Body of pancreas (tissue), 4 donors: ENCODE measurements around the gene KRTAP4-3. TPM values are rescaled to one million over a fixed set of nuclear protein-coding genes. Genes with fewer than 3 reads are reported as not detected.

Experiments used
- ATAC-seq: fragments of 150-250 bp; one replicate; pipeline ENCODE4 v1.9.1; 2016
- DNase-seq, 4 donors: peaks; one replicate each; pipeline ENCODE4 v3.0.0-alpha.2; 2019
- H3K27ac ChIP-seq, 4 donors: fragments of 200-600 bp; sonication (generic); 1 replicate in 3 of 4; 2 replicates in 1 of 4; pipeline versions ENCODE4 v1.5.1 to v1.6.1; 2016 to 2019; ENCODE audit warnings: mild to moderate bottlenecking in 1 of 4, mixed read lengths in 1 of 4, moderate library complexity in 1 of 4
- H3K27me3 ChIP-seq, 2 donors: fragments of 200-600 bp; sonication (generic); one replicate each; pipeline ENCODE4 v1.6.0; 2016; ENCODE audit warnings: mild to moderate bottlenecking in 1 of 2
- H3K36me3 ChIP-seq, 2 donors: fragments of 200-600 bp; sonication (generic); replicated peaks in 1 of 2; 2 replicates each; pipeline ENCODE4 v1.5.1; 2016; ENCODE audit warnings: low read depth in 2 of 2; ENCODE audit not compliant: insufficient read depth in 1 of 2
- H3K4me1 ChIP-seq: fragments of 200-600 bp; sonication (generic); one replicate; pipeline ENCODE4 v1.6.0; 2016
- H3K4me3 ChIP-seq, 2 donors: fragments of 200-600 bp; sonication (generic); 1 replicate in 1 of 2; 2 replicates in 1 of 2; pipeline ENCODE4 v1.5.1; 2016 to 2019
- H3K9me3 ChIP-seq, 3 donors: fragments of 200-600 bp; sonication (generic); 1 replicate in 2 of 3; 2 replicates in 1 of 3; pipeline ENCODE4 v1.5.1; 2016
- POLR2A ChIP-seq, 3 donors: fragments of 450-650 bp; IDR thresholded peaks; one replicate each; pipeline ENCODE4 v1.6.1; 2016; ENCODE audit warnings: antibody characterized with exemption in 3 of 3, mild to moderate bottlenecking in 2 of 3
- WGBS, 2 donors: methylation state at CpG; one replicate each; pipeline ENCODE4 v1.1.5; 2017; 5-methylcytosine and 5-hydroxymethylcytosine counted together
- intact Hi-C: fragments of 100-400 bp; cut with DNase I; formaldehyde crosslinking; loops from one replicate; pipeline ENCODE4 v1.15.1; 2023
- total RNA-seq, 2 donors: library from RNA; depleted of rRNA; stranded (reverse); fragments of >200 nt; gene quantifications; one replicate each; pipeline ENCODE4 v1.1.0, GENCODE V29; 2016
- TF ChIP-seq, protein P1 (sequence below), 7 experiments: fragments of 450-650 bp in 4 of 7; fragments of 200-600 bp in 3 of 7; sonication (generic) in 3 of 7; IDR thresholded peaks; one replicate each; pipeline ENCODE4 v1.5.1; 2016 to 2019; ENCODE audit warnings: antibody characterized with exemption in 7 of 7

The KRTAP4-3 gene
- total RNA-seq, 2 donors from 2014 or later: not detected

DNA sequence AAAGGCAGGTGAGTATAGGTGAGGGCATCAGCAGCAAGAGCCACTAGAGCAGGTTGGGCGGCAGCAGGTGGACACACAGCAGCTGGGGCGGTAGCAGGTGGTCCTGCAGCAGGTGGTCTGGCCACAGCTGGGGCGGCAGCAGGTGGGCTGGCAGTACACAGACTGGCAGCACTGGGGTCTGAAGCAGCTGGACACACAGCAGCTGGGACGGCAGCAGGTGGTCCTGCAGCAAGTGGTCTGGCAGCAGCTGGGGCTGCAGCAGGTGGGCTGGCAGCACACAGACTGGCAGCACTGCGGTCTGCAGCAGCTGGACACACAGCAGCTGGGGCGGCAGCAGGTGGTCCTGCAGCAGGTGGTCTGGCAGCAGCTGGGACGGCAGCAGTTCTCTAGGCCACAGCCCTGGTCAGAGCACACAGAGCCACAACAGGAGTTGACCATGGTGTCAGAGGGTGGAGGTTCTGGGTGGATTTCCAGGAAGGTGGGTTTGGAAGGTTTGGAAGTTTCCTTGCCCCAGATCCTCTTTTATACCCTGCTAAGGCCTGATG is 9.8 kb upstream of the KRTAP4-3 start, which contains the start of gene KRTAP4-2:
Gene KRTAP4-2 (minus strand): TSS at position 495 of the 545 bp plus-strand sequence. CDS start 57 bp downstream, at position 438.
- H3K36me3 ChIP-seq: no peaks in the 10 kb centered on the region
- H3K27me3 ChIP-seq: no peaks in the 10 kb centered on the region
- no peaks in the 10 kb centered on the region for H3K9me3 ChIP-seq
- no peak for TF ChIP-seq POLR2A (IDR thresholded peaks at IDR 0.05)
- TF ChIP-seq, protein P1, sequence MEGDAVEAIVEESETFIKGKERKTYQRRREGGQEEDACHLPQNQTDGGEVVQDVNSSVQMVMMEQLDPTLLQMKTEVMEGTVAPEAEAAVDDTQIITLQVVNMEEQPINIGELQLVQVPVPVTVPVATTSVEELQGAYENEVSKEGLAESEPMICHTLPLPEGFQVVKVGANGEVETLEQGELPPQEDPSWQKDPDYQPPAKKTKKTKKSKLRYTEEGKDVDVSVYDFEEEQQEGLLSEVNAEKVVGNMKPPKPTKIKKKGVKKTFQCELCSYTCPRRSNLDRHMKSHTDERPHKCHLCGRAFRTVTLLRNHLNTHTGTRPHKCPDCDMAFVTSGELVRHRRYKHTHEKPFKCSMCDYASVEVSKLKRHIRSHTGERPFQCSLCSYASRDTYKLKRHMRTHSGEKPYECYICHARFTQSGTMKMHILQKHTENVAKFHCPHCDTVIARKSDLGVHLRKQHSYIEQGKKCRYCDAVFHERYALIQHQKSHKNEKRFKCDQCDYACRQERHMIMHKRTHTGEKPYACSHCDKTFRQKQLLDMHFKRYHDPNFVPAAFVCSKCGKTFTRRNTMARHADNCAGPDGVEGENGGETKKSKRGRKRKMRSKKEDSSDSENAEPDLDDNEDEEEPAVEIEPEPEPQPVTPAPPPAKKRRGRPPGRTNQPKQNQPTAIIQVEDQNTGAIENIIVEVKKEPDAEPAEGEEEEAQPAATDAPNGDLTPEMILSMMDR (IDR thresholded peaks at IDR 0.05): no peak
- 88% methylated on average over 5 to 6 of the region's 7 CpGs for WGBS, 2 donors
- no peak within 1 kb of the TSS for H3K4me3 ChIP-seq
- no peak within 1 kb of the TSS for H3K27ac ChIP-seq
- intact Hi-C loops: no loop called here
- ATAC-seq: no peak
- no peak for DNase-seq
- no peaks in the 10 kb centered on the region for H3K4me1 ChIP-seq

DNA sequence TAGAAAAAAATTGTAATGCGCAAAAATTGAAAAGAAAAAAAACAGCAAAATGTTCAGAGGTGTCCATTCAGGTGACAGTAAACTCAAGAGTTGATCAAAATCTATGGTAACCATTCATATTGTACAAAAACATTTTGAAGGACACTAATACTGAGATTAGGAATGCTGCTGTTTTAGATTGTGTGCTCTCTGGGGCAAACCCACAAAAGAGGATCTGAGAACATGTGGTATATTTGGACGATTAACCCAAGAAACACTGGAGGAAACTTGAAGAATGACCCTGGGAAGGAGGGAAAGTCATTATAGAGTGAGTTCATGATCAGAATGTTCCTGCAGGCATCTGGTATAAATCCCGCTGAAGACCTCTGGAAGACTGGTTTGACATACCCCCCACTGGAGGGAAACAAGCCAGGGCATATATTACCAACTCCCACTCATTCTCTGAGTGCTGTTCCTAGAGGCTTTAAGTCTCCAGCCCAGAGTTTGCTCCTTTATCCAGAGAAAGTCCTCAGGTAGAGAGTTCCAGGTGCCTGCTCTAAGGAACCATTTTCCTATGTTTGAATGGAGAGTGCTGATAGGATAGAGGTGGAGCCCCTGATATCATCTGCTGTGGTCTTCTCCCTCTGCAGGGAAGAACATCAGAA is 8.8 kb upstream of the KRTAP4-3 start:
- Histone ChIP-seq H3K27me3 (no peaks in the 10 kb centered on the region), H3K4me1 (no peaks in the 10 kb centered on the region), H3K27ac (no peak overlapping the region), H3K4me3 (no peak overlapping the region), H3K36me3 (no peaks in the 10 kb centered on the region), H3K9me3 (no peaks in the 10 kb centered on the region)
- no peak for TF ChIP-seq POLR2A (IDR thresholded peaks at IDR 0.05)
- intact Hi-C loops: no loop called here
- DNase-seq (no peak), ATAC-seq (no peak)
- 52 to 57% methylated on average over 3 of the region's 3 CpGs for WGBS, 2 donors

DNA sequence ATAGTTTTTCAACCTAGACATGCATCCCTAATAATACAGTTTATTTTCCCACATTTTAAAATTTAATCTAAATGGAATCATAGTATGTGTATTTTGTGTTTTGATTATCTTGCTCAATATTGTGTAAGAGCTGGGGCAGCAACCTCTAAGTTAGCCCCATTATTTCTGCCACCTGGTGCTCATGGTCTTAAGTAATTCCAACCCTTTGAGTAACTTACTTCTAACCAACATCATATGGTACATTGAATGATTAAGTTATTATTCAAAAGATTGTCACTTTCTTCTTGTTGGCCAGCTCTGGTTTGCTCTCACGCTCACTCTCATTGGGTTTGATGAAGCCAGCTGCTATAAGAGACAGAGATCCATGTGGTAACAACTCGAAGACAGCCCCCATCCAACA is 3.9 kb upstream of the KRTAP4-3 start:
- Histone ChIP-seq H3K27me3 (no peaks in the 10 kb centered on the region), H3K4me3 (no peak overlapping the region), H3K27ac (no peak overlapping the region), H3K9me3 (no peaks in the 10 kb centered on the region), H3K36me3 (no peaks in the 10 kb centered on the region), H3K4me1 (no peaks in the 10 kb centered on the region)
- WGBS, 2 donors: 60 to 74% methylated on average over 2 of the region's 2 CpGs
- no peak for ATAC-seq
- no peak for DNase-seq
- TF ChIP-seq, protein P1 (IDR thresholded peaks at IDR 0.05): no peak
- no peak for TF ChIP-seq POLR2A (IDR thresholded peaks at IDR 0.05)
- intact Hi-C loops: no loop called here

DNA sequence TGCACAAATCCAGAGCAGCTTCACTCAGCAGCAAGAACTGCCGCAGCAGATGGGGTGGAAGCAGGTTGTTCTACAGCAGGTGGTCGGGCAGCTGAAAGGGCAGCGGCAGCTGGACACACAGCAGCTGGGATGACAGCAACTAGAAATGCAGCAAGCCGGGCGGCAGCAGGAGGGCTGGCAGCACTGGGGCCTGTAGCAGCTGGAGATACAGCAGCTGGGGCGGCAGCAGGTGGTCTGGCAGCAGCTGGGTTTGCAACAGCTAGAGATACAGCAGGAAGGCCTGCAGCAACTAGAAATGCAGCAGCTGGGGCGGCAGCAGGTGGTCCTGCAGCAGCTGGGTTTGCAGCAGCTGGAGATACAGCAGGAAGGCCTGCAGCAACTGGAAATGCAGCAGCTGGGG is 460 bp downstream of the KRTAP4-3 start:
- Histone ChIP-seq H3K4me1 (no peaks in the 10 kb centered on the region), H3K27ac (no peak overlapping the region), H3K36me3 (no peaks in the 10 kb centered on the region), H3K4me3 (no peak overlapping the region), H3K9me3 (no peaks in the 10 kb centered on the region), H3K27me3 (no peaks in the 10 kb centered on the region)
- TF ChIP-seq POLR2A (IDR thresholded peaks at IDR 0.05): no peak
- TF ChIP-seq, protein P1 (IDR thresholded peaks at IDR 0.05): no peak
- 63 to 65% methylated on average over 3 to 7 of the region's 7 CpGs for whole genome bisulfite sequencing, 2 donors
- DNase-seq (no peak), ATAC-seq (no peak)
- intact Hi-C loops: no loop called here

DNA sequence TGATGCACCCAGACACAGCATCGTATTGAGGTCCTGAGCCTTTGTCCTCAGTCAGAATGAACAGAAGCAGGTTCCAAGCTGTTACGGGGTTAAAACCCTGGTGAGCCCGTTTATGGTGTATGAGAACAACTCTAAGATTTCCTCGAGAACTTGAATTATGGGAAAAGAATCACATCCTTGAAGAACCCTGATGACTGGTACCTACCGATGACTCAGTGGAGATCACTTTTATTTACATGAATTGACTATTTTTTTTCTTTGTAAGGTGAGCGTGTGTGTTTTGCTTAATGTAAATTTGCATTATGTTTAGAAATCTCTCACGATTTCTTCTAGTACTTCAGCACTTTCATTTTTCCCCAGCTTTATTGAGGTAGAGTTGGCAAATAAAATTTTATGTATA is 4.2 kb downstream of the KRTAP4-3 start:
- DNase-seq: no peak
- TF ChIP-seq, protein P1 (IDR thresholded peaks at IDR 0.05): no peak
- TF ChIP-seq POLR2A (IDR thresholded peaks at IDR 0.05): no peak
- Histone ChIP-seq H3K36me3 (no peaks in the 10 kb centered on the region), H3K27me3 (no peaks in the 10 kb centered on the region), H3K27ac (no peak overlapping the region), H3K4me1 (no peaks in the 10 kb centered on the region), H3K9me3 (no peaks in the 10 kb centered on the region), H3K4me3 (no peak overlapping the region)
- intact Hi-C loops: no loop called here
- 53 to 60% methylated on average over 7 of the region's 7 CpGs for WGBS, 2 donors
- no peak for ATAC-seq
